GM18873 (cell line): ENCODE data around the gene BABAM2.

ENCODE experiments used
- ATAC-seq: cut with Tn5 transposase; IDR thresholded peaks from one replicate; pipeline ENCODE4 v1.9.1; 2021; ENCODE audit warnings: mild to moderate bottlenecking, moderate library complexity, moderate number of reproducible peaks; ENCODE audit not compliant: unreplicated experiment, low FRiP score

BABAM2 gene

DNA sequence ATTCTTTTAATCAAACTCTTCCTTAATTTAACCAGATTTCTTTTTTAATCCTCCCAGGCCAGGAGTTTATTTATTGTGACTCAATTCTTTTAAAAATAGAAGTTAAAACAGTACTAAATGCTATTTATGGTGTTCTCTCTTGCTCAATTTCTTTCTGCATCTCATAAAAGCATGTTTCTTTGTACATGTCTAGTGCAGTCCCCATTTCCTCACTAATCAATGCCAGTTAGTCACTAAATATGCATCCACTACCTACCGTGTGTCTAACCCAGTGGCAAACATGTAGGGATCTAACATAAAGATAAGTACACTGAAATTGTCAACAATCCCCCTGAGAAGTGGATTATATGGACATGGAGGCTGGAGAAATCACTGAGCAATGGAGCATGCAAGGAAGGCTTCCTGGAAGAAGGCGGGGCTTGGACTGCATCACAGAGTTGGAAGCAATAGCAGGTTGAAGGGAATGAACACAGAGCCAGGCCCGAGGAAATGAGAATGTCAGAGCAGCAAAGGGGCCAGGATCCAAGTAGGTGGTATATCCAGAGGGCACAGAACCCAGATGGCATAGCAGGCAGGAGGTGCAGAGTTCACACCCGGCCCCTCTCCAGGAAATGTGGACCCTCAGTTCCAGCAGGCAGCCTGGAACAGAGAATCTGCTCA, 396.9 kb downstream of the BABAM2 start:
- no peak for ATAC-seq

DNA sequence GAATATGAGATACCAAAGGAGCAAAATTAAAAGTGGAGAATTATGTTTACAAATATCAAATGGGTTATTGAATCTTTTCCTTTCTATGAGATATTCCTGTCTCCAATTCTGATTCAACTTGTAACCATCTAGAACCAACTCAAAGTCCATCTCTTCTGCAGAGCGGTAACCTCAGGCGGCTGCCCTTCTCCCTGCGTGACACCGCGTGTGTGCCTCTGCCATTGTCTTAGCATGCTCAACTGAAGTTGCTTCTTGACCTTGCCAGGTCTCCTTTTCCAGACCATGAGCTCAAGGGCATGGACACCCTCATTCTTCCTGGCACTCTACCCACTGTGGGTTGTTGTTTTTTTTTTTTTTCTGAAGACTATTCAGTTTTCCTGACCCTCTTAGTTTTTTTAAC, 398.1 kb downstream of the BABAM2 start:
- ATAC-seq = no peak

DNA sequence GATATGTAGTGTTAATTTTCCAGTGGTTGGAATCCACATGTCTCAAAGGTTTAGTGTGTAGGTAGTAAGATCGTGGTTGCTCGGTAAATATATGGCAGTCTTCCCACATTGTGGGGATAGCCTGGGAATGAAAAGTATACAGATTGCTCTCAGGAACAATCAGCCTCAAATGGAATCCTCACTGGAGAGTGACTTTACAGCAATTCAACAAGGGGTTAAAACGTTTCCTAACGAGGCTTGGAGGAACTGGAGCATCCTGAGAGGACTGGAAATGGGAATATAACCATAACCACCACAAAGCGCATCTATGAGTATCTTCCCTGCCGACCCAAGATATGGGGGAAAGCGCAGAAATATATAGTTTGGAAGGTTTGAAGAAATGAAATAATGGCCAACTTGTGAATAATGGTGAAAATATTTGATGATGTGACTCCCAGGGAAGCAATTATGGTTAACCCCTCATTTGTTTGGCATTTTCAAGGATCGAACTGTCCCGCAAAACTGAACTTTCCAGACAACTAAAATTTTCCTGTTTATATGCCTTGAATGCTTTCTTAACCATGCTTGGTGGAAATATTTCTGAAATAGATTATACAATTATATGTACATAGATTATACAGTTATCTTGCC, 401.4 kb downstream of the BABAM2 start:
- no peak for ATAC-seq

DNA sequence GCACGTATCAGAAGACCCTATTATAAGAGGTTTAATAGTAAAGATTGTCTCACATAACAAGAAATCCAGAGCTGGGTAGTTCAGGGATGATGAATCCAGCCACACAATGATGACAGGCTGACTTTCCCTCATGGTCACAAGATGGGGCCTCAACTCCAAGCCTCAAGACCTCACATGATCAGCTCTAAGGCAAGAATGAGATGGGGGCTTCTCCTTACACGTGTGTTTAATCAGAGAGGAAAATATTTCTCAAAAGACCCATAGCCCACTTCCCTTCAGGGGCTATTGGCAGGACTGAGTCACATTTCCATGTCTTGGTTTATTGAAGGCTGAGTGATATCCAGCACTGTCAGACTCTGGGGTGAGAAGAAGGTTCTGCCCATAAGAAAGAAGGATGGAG, 402.0 kb downstream of the BABAM2 start:
- ATAC-seq = no peak

DNA sequence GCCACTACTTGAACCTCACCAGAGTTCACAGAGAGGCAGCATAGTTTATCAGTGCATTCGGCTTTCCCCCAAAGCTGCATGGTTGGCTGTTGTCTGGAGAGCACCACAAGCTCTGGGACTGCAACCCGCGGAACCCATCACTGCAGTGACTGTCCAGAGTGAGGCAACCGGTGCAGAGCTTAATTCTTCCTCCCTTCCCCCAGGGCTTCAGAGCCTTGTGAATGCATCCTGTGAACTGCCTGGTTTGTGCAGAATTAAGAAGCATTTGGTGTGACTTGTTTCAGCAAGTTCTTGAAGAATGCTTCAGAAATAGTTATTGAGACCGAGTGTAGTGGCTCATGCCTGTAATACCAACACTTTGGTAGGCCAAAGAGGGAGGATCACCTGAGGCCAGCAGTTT, 402.9 kb downstream of the BABAM2 start:
- no peak for ATAC-seq

DNA sequence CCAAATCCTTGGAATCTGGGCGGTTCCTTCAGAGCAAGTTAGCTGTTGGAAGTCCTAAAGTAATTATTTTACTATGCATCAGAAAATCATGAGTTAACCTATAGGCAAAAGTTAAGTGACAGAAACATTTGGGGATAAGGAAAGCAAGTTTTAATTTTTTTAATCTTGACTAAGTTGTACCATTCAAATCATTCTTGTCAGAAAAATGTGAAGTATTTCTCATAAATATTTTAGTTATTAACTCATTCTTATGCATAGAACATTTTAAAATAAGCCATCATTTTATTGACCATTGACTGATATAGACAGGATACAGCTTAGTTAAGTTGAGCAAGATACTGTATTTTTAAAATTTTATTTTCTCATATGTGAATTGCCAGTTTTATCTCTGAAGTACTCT, 403.9 kb downstream of the BABAM2 start:
- no peak for ATAC-seq

DNA sequence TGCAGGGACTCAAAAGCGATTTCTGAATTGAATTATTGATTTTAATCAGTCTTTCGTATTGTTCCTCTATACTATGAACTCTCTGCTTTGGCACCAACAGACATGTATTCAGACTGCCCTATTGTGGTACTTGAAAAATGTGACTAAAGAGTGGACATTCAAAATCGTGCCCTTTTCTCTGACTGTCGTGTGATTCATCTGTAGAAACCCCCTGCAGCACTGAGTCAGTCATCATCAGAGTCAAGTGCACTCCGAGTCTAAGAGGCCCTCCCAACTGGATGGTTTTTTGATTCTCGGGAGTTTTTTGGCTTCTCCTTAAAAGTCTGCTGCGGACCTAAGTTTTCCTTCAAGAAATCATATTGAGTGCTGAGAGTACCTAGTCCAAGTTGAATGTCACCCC, 405.7 kb downstream of the BABAM2 start:
- ATAC-seq = no peak

DNA sequence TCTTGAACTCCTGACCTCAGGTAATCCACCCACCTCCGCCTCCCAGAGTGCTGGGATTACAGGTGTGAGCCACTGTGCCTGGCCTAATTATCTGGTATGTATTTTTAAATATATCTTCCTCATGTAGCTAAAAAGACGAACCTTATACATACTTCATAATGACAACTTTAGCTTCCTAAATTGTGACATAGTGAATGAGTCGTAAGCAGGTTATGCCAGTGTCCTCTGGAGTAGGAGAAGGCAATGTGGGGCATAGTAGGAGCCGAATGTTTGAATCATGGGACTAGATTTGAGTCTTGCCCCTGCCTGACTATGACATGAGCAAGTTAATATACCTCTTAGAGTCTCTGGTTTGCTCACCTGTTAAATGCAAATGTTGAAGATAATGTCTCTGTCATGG, 406.4 kb downstream of the BABAM2 start:
- ATAC-seq = no peak

DNA sequence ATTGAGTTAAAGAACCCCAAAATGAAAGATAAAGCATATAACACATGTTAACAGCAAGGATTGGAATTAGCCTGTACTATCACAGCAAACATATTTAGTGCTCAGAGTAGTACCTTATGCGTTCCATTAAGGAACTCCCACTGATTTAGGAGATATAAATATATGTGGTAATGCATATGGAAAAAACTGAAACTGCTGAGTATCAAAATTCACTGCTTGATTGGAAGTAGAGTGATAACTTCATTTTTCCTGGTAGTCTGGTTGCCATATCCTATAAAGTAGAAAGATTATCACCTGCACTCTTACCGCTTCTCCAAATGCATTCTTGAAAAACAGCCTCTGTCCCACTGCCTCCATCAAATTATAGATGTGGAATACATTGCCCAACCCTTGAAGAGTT, 407.0 kb downstream of the BABAM2 start:
- ATAC-seq = no peak

DNA sequence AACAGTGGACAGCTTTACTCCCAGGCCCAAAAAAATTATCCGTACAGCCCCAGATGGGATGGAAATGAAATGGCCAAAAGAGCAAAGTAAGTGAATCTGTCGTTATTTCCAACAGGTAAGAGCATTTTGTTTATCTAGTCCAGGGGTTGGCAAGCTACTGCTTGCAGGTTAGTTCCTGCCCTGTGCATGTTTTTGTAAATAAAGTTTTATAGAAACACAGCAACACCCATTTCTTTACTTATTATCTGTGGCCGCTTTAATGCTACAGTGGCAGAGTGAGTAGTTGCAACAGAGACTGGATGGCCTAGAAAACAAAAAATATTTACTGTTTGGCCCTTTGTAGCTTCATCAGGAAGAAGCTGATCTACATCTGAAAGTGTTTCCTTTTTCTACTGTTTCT, 407.9 kb downstream of the BABAM2 start:
- ATAC-seq = no peak

DNA sequence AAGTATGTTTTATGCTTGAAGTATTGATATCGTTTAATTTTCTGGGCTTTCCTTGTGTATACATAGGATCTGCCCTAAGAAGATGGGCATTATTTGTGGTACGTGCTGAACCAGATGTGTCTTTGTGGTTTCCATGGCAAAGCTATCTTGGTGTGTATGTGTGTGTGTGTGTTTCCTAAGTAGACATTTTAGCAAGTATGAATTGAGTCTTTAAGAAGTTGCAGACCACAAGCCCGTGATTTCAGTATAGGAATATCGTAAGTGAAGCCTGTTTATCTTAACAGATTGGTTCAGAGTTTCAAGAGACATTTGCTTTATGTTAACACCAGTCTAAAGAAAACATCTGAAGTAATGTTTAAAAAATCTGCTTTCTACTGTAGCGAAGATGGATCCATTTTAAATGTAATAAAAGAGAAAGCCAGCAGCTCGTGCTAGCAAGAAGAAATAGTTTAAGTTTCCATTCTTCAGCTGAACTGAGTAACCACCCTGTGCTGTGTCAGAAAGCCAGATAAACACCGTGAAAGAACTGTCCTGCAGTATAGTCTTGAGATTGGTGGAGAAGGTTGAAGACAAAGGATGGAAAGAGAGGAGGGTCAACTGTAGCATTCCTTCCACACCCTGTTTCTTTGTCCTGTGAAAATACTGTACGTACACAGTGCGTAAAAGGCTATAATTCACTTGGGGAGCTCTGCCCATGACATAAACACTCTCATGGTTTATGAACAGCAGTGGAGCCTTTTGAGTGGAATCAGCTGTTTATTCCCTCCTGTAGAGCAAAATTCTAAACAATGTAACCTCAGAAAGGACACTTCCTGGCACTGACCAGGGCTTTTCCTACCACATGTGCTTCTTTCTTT, 410.2 kb downstream of the BABAM2 start:
- ATAC-seq = no peak

DNA sequence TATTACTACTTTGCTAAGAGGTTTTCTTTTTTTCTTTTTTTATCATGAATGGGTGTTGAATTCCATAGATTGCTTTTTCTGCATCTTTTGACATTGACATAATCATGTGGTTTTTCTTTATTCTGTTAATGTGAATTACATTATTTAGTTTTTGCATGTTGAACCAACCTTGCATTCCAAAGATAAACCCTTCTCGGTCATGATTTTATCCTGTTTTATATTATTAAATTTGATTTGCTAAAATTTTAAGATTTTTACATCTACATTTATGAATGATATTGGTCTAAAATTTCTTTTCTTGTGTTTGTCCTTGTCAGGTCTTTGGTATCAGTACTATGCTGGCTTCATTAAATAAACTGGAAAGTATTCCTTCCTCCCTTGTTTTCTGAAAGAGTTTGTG, 414.7 kb downstream of the BABAM2 start:
- no peak for ATAC-seq

DNA sequence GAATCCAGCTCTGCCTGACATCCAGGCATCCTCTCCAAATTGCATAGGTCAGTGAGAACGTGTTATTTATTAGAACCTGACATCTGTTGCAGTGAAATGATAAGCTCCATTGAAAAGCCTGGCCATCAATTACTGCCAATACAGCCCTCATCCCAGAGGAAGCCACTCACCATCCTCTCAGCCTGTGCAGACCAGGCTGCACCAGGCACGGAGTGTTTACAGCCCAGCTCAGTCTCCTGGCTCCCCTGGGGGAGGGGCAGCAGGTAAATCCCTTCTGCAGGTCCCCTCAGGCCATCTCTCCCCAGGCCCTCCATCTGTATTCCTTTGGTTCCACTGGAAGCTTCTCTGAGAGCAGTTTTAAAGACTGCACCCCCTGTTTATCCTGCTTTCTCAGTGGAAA, 419.6 kb downstream of the BABAM2 start:
- ATAC-seq = no peak

DNA sequence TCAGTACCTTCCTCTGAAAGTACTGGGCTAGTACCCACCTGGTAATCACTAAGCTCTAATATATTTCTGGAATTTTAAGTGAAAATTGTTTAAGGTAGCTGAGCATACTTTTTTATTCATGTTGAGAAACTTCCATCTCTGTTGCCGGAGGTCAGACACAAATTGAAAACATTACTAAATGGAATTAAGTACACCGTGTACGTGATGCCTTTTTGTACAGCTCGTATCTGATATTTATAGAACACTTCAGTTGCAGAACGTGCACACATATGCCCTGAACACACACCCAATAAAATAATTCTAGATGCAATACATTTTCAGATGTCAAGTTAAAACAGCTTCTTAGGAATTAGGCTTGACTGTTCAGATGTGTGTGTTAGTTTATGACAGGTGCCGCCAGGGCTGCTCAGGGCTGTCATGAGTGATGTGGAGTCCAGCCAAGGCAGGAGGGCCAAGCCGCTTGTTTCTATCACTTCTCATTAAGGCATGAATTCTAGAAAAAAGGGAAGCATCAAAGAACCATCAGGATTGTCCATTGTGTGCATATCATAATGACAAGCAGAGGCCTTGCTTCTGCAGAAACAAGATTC, 421.2 kb downstream of the BABAM2 start:
- no peak for ATAC-seq

DNA sequence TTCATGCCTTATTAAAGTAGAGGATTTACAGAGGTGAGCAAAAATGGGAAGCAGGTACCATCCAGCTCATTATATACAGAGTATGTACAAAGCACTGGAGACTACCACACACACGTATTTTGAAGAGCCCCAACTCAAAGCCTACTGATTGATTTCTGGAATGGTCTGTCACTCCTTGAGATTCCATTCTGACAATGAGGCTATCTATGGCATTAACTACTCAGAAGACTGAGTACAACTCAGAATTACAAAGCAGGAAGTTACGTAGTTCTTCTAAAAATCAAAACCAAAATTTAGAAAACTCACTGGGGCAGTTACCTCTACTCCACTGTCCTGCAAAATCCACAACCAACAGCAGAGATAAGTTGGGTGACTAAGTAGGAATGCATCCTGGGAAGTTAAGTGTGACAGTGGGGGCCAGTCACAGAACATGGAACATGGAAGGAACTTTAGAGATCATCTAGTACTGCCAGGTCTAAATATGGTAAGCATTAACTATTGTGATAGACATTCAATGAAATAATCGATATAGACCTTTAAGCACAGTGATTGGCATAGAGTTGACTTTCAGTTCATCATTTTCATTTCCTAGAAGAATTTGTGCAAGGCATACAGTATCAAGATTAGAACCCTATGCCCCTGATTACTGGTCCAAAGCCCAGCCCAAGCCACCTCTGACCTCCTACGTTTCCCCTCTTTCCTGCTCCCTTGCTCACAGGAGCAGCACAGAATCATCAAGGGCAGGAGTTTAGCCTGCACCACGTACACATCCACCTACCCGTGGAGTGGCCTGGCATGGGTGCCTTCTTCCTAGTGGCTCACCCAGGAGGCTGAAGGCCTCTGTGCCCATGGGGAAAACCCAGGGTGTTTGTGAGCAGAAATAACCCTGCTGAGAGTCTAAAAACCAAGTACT, 422.0 kb downstream of the BABAM2 start:
- ATAC-seq = no peak

DNA sequence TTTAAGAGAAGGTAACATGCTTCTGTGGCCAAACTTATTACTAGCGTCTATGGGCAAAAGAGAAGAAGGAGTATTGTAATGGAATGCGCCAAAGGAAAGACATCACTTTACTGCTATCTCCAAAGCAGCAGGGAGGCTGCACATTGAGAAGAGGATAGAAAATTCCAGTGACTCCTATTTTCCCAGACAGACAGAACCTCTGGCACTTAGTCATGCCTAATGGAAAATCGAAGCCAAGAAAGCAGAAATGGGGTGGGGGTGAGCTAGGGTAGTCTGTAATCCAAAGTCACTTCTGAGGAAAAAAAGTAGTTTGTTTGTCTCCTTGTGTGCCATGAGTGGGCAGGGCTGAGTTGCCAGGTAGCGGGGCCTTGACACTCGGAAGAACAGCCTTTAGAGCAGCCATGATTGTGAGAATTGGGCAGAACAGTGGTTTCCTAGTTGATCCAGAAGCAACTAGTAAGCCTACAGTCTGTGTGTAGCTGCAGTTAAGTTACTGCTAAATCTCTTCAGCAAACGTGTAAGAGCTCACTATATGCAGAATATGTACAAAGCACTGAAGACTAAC, 422.8 kb downstream of the BABAM2 start:
- ATAC-seq = no peak

DNA sequence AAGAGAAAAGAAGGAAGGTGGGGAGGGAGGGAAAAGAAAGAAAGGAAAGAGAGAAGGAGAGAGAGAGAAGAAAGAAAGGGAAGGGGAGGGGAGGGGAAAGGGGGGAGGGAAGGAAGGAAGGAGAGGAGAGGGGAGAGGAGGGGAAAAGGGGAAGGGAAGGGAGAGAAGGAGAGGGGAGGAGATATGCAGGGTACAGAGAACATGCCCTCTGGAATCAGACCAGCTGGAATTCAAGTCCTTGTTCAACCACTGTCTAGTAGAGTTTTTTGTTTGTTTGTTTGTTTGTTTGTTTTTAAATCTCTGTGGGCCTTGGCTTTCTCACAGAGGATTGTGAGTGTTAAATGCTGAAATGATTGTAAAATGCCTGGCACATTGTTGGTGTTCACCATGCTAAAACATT, 424.4 kb downstream of the BABAM2 start:
- no peak for ATAC-seq

DNA sequence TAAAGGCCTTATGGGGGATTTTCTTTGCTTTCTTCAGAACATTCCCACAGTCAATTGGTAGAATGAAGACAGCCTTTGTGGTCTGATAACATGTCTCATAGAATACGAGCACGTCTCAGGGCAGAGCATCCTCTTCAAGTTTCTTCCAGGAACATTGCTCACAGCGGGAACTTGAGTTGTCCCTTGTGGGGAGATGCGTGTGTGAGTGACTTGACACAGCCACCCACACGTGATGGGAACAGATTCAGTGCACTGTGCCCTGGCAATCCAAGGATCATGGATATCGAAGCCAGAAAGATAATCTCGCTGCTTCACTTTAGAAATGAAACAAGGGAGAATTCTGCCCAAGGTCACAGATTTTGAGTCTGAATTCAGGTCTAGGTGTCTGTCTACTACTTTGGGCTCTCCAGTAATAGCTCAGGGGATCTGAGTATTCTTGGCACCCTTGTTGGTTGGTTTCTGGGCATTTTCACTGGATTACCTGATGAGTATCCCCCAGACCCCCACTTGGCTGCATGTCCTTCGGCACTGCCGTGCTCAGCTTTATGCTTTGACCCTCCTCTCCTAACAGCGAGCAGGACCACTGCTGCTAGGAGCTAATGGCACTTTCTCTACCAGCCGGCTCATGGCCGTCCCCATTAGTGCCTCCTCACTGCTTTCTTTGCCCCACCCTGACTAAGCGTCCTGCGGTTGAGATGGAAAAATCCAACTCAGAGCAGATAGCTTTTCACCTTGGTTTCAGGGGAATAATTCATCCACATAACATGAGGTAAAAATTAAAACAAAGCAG, 426.2 kb downstream of the BABAM2 start:
- ATAC-seq = no peak

DNA sequence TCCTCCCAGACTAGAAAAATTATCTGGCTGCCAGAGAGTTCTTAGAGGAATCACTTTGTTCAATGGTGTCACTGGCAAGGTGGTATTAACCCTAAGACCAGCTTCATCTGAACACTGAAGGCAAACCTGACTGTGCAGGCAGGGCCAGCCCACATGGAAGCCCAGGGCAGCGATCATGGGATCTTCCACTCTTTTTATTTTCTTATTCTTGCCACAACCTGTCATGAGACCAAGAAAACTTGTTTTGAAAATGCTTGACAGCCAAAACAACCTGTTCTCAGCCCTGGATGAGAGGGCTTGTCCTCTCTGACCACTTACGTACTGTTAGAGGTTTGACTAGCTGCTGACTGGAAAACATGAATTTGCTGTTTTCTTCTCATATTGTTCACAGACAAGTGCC, 426.9 kb downstream of the BABAM2 start:
- ATAC-seq = no peak
